Measurements from ENCODE around the gene PLEKHO1.
"Not testable (repeated sequence)": the region's sequence is repeated elsewhere in the genome, so short reads cannot be mapped to it uniquely, and the experiment has no call there.

PLEKHO1 gene

DNA sequence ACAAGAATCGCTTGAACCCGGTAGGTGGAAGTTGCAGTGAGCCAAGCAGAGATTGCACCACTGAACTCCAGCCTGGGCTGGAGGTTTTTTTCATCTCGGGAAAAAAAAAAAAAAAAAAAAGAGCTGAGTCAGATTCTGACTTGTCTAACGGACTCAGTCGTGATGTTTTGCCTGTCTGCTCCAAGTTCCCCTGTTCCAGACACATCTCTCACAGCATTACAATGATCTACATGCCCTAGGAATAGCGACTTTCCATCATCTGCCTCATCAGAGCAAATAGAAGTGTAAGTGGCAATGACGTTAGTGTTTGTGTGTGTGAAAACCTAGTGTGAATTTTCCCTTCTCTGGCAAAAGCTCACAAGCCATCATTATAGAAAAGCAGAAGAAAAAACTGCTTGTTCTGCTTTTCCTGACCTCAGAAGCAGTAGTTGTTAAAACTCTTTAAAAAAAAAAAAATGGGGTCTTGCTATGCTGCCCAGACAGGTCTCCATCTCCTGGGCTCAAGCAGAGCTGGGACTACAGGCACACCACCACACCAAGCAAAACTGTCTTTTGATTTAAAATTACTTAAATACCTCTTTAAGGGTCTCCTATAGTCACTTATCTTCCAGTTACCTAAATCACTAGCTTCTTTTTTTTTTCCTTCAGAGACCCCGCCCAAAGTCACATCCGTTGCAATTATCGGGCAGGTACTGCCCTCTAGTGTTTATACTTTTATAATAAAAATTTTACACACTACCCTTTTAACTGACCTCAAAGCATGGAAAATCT is 37.3 kb downstream of the PLEKHO1 start:
- Histone ChIP-seq H3K36me3 (ENCODE audit: control insufficient read depth in 1 of 2, insufficient read depth in 2 of 2, low read length in 2 of 2) (no peaks in the 10 kb centered on the region), H3K9ac (ENCODE audit: low read depth in 1 of 2, low read length in 2 of 2) (no peak overlapping the region), H3K27me3 (ENCODE audit: control insufficient read depth in 1 of 2, insufficient read depth in 2 of 2, low read length in 2 of 2) (no peaks in the 10 kb centered on the region), H3K4me3 (ENCODE audit: low read depth in 1 of 2, low read length in 2 of 2) (peak overlapping the region; percentile 29 to 48), H3K4me1 (ENCODE audit: control insufficient read depth in 1 of 2, insufficient read depth in 2 of 2, low read length in 2 of 2) (peaks cover 0 to 3% of the 10 kb centered on the region in 2 donors), H3K9me3 (ENCODE audit: control insufficient read depth in 1 of 2, low read length in 2 of 2) (no peaks in the 10 kb centered on the region), H3K27ac (ENCODE audit: low read depth, low read length) (no peak overlapping the region)

- no peak overlapping the region for H3K4me3 ChIP-seq (ENCODE audit: low read depth in 1 of 2, low read length in 2 of 2)
- no peaks in the 10 kb centered on the region for H3K36me3 ChIP-seq (ENCODE audit: control insufficient read depth in 1 of 2, insufficient read depth in 2 of 2, low read length in 2 of 2)
- no peak overlapping the region for H3K27ac ChIP-seq (ENCODE audit: low read depth, low read length)
- peaks cover 0 to 3% of the 10 kb centered on the region in 2 donors for H3K4me1 ChIP-seq (ENCODE audit: control insufficient read depth in 1 of 2, insufficient read depth in 2 of 2, low read length in 2 of 2)
- no peaks in the 10 kb centered on the region for H3K27me3 ChIP-seq (ENCODE audit: control insufficient read depth in 1 of 2, insufficient read depth in 2 of 2, low read length in 2 of 2)
- no peak overlapping the region for H3K9ac ChIP-seq (ENCODE audit: low read depth in 1 of 2, low read length in 2 of 2)
- H3K9me3 ChIP-seq (ENCODE audit: control insufficient read depth in 1 of 2, low read length in 2 of 2) = no peaks in the 10 kb centered on the region
These were observed 37.8 kb downstream of the PLEKHO1 start for GRCh38 chr1:150187560-150187931.

DNA sequence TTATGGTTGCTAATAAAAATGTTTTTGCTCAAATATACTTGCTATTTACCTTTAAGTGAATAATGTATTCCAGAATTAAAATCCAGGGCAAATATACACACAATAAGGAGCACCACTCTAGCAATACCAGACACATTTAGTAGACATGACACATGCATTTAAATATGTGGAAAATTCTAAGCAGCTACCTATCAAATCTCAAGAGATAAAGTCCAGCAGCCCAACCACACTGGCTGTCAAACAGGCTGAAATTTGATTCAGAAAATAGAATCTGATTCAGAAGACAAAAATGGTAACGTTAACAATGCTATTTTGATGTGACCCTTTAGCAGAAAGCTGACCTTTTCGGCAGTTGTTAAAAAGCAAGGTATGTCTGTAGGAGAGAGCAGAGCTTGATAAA is 42.3 kb downstream of the PLEKHO1 start:
- Histone ChIP-seq H3K9ac (ENCODE audit: low read depth in 1 of 2, low read length in 2 of 2) (no peak overlapping the region), H3K4me3 (ENCODE audit: low read depth in 1 of 2, low read length in 2 of 2) (no peak overlapping the region), H3K9me3 (ENCODE audit: control insufficient read depth in 1 of 2, low read length in 2 of 2) (no peaks in the 10 kb centered on the region), H3K27ac (ENCODE audit: low read depth, low read length) (no peak overlapping the region), H3K36me3 (ENCODE audit: control insufficient read depth in 1 of 2, insufficient read depth in 2 of 2, low read length in 2 of 2) (no peaks in the 10 kb centered on the region), H3K4me1 (ENCODE audit: control insufficient read depth in 1 of 2, insufficient read depth in 2 of 2, low read length in 2 of 2) (no peaks in the 10 kb centered on the region), H3K27me3 (ENCODE audit: control insufficient read depth in 1 of 2, insufficient read depth in 2 of 2, low read length in 2 of 2) (no peaks in the 10 kb centered on the region)

- Histone ChIP-seq H3K27ac (ENCODE audit: low read depth, low read length) (no peak overlapping the region), H3K27me3 (ENCODE audit: control insufficient read depth in 1 of 2, insufficient read depth in 2 of 2, low read length in 2 of 2) (no peaks in the 10 kb centered on the region), H3K9me3 (ENCODE audit: control insufficient read depth in 1 of 2, low read length in 2 of 2) (no peaks in the 10 kb centered on the region), H3K36me3 (ENCODE audit: control insufficient read depth in 1 of 2, insufficient read depth in 2 of 2, low read length in 2 of 2) (no peaks in the 10 kb centered on the region), H3K4me1 (ENCODE audit: control insufficient read depth in 1 of 2, insufficient read depth in 2 of 2, low read length in 2 of 2) (no peaks in the 10 kb centered on the region), H3K4me3 (ENCODE audit: low read depth in 1 of 2, low read length in 2 of 2) (no peak overlapping the region), H3K9ac (ENCODE audit: low read depth in 1 of 2, low read length in 2 of 2) (no peak overlapping the region)
These were observed 44.8 kb downstream of the PLEKHO1 start for GRCh38 chr1:150194381-150195031.

DNA sequence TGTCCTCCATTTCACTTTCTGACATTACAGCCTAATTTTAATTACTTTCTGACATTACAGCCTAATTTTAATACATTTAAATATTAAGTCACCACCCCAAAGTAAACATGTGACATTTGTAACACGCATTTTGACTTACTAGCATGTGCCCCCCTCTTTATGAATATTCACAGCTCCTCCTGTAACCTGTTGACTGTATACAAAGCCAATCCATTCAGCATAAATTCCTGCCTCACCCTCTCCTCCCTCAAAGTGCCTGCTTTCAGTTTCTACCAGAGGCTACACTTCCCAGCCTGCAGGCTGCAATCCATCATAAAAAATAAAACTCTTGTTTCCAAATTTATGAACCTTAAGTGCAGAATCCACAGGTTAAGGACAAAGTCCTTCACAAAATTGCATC is 46.7 kb downstream of the PLEKHO1 start:
- H3K27ac ChIP-seq (ENCODE audit: low read depth, low read length) = no peak overlapping the region
- no peaks in the 10 kb centered on the region for H3K4me1 ChIP-seq (ENCODE audit: control insufficient read depth in 1 of 2, insufficient read depth in 2 of 2, low read length in 2 of 2)
- no peak overlapping the region for H3K9ac ChIP-seq (ENCODE audit: low read depth in 1 of 2, low read length in 2 of 2)
- no peaks in the 10 kb centered on the region for H3K27me3 ChIP-seq (ENCODE audit: control insufficient read depth in 1 of 2, insufficient read depth in 2 of 2, low read length in 2 of 2)
- no peaks in the 10 kb centered on the region for H3K36me3 ChIP-seq (ENCODE audit: control insufficient read depth in 1 of 2, insufficient read depth in 2 of 2, low read length in 2 of 2)
- H3K4me3 ChIP-seq (ENCODE audit: low read depth in 1 of 2, low read length in 2 of 2) = no peak overlapping the region
- H3K9me3 ChIP-seq (ENCODE audit: control insufficient read depth in 1 of 2, low read length in 2 of 2) = no peaks in the 10 kb centered on the region

- H3K27ac ChIP-seq (ENCODE audit: low read depth, low read length) = no peak overlapping the region
- H3K4me1 ChIP-seq (ENCODE audit: control insufficient read depth in 1 of 2, insufficient read depth in 2 of 2, low read length in 2 of 2) = peaks cover 4 to 6% of the 10 kb centered on the region in 2 donors
- H3K4me3 ChIP-seq (ENCODE audit: low read depth in 1 of 2, low read length in 2 of 2) = peak overlapping the region; percentile 25 to 36
- no peak overlapping the region for H3K9ac ChIP-seq (ENCODE audit: low read depth in 1 of 2, low read length in 2 of 2)
- H3K36me3 ChIP-seq (ENCODE audit: control insufficient read depth in 1 of 2, insufficient read depth in 2 of 2, low read length in 2 of 2) = no peaks in the 10 kb centered on the region
- H3K9me3 ChIP-seq (ENCODE audit: control insufficient read depth in 1 of 2, low read length in 2 of 2) = no peaks in the 10 kb centered on the region
- H3K27me3 ChIP-seq (ENCODE audit: control insufficient read depth in 1 of 2, insufficient read depth in 2 of 2, low read length in 2 of 2) = no peaks in the 10 kb centered on the region
These were observed 57.7 kb downstream of the PLEKHO1 start for GRCh38 chr1:150207281-150207971.

DNA sequence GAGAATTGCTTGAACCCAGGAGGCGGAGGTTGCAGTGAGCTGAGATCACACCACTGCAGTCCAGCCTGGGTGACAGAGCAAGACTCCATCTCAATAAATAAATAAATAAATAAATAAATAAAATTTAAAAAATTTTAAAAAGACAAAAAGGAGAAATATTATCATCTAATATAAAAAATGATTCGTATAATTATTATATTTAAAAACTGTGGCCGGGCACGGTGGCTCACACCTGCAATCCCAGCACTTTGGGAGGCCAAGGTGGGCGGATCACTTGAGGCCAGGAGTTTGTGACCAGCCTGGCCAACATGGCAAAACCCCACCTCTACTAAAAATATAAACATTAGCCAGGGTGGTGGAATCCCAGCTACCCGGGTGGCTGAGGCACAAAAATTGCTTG is 58.7 kb downstream of the PLEKHO1 start:
- not testable (repeated sequence) for H3K27ac ChIP-seq (ENCODE audit: low read depth, low read length); H3K9ac ChIP-seq (ENCODE audit: low read depth in 1 of 2, low read length in 2 of 2); H3K4me3 ChIP-seq (ENCODE audit: low read depth in 1 of 2, low read length in 2 of 2); H3K9me3 ChIP-seq (ENCODE audit: control insufficient read depth in 1 of 2, low read length in 2 of 2); H3K27me3 ChIP-seq (ENCODE audit: control insufficient read depth in 1 of 2, insufficient read depth in 2 of 2, low read length in 2 of 2); H3K36me3 ChIP-seq (ENCODE audit: control insufficient read depth in 1 of 2, insufficient read depth in 2 of 2, low read length in 2 of 2)
- peaks cover 4 to 10% of the 10 kb centered on the region in 2 donors for H3K4me1 ChIP-seq (ENCODE audit: control insufficient read depth in 1 of 2, insufficient read depth in 2 of 2, low read length in 2 of 2)

Measured in duodenal mucosa (tissue), 2 donors.